Upper lobe of left lung (tissue), 4 donors: Measurements from ENCODE around the gene ATG7.

Source experiments
- CTCF ChIP-seq, 6 experiments: fragments of 450-650 bp in 4 of 6; fragments of 200-600 bp in 2 of 6; sonication (generic) in 2 of 6; IDR thresholded peaks; one replicate each; pipeline ENCODE4 v1.5.1; 2016 to 2019; ENCODE audit warnings: antibody characterized with exemption in 6 of 6
- EP300 ChIP-seq, 4 donors: sonication (generic); formaldehyde crosslinking; IDR thresholded peaks; one replicate each; pipeline ENCODE4 v1.5.1; 2017; ENCODE audit warnings: antibody characterized with exemption in 4 of 4, control low read depth in 2 of 4
- POLR2A ChIP-seq, 4 donors: fragments of 450-650 bp; IDR thresholded peaks; one replicate each; pipeline ENCODE4 v1.5.1; 2016 to 2017; ENCODE audit warnings: antibody characterized with exemption in 4 of 4, mild to moderate bottlenecking in 2 of 4
- POLR2AphosphoS5 ChIP-seq, 2 donors: sonication (generic); formaldehyde crosslinking; IDR thresholded peaks; one replicate each; pipeline ENCODE4 v1.5.1; 2017; ENCODE audit warnings: antibody characterized with exemption in 2 of 2

- no peak for TF ChIP-seq POLR2AphosphoS5 (IDR thresholded peaks at IDR 0.05)
- TF ChIP-seq CTCF (IDR thresholded peaks at IDR 0.05) = no peak
- TF ChIP-seq POLR2A (IDR thresholded peaks at IDR 0.05) = no peak
- TF ChIP-seq EP300 (IDR thresholded peaks at IDR 0.05) = no peak
These were observed 99.5 kb downstream of the ATG7 start for GRCh38 chr3:11371747-11372146.
